H1 (cell line): Measurements from ENCODE around the gene SCAND1. TPM values are rescaled to one million over a fixed set of nuclear protein-coding genes. Genes with fewer than 3 reads are reported as not detected.

Source experiments
- CTCF ChIA-PET: fragments of 300-600 bp; sonication (Branson Sonifier 250); formaldehyde crosslinking; loops from one replicate; lab custom pipeline; 2021; ENCODE audit not compliant: partially characterized antibody; lab: Charles Lee
- POLR2A ChIA-PET: fragments of 300-600 bp; sonication (Branson Sonifier 250); formaldehyde crosslinking; loops from one replicate; lab custom pipeline; 2021; ENCODE audit warnings: inconsistent platforms; ENCODE audit not compliant: partially characterized antibody; lab: Charles Lee
- DNase-seq, 2 experiments: peaks; one replicate each; pipeline versions ENCODE4 v3.0.0 to v3.0.0-alpha.2; 2010 to 2022; ENCODE audit warnings: low spot score in 2 of 2, low read depth in 1 of 2, mixed read lengths in 1 of 2
- FAIRE-seq: peaks from 2 replicates; lab custom pipeline; 2011; peaks lifted over from hg19 to GRCh38; lab: Jason Lieb, UNC
- H2AFZ ChIP-seq: 2 replicates; pipeline ENCODE4 v1.8.1; 2012; ENCODE audit warnings: low read length, inconsistent platforms
- H2AK5ac ChIP-seq: 2 replicates; pipeline ENCODE4 v1.6.1; 2013; ENCODE audit warnings: low read depth, low read length
- H2BK120ac ChIP-seq: replicated peaks from 2 replicates; pipeline ENCODE3; 2013; ENCODE audit warnings: low read depth, low read length, inconsistent platforms
- H2BK12ac ChIP-seq: 2 replicates; pipeline ENCODE4 v1.6.1; 2013; ENCODE audit warnings: low read depth, low read length
- H2BK15ac ChIP-seq: 2 replicates; pipeline ENCODE4 v1.6.1; 2013; ENCODE audit warnings: low read length
- H2BK20ac ChIP-seq: 2 replicates; pipeline ENCODE4 v1.6.1; 2013; ENCODE audit warnings: low read length
- H2BK5ac ChIP-seq: 2 replicates; pipeline ENCODE4 v1.6.1; 2013; ENCODE audit warnings: low read depth, low read length
- H3K14ac ChIP-seq: 2 replicates; pipeline ENCODE4 v1.6.1; 2013; ENCODE audit warnings: inconsistent platforms; ENCODE audit not compliant: insufficient read length
- H3K18ac ChIP-seq: 2 replicates; pipeline ENCODE4 v1.6.1; 2013; ENCODE audit warnings: low read length; ENCODE audit errors: extremely low read depth
- H3K23ac ChIP-seq: 2 replicates; pipeline ENCODE4 v1.6.1; 2013; ENCODE audit warnings: inconsistent platforms; ENCODE audit not compliant: insufficient read length
- H3K23me2 ChIP-seq: 2 replicates; pipeline ENCODE4 v1.6.1; 2013; ENCODE audit warnings: low read depth, low read length
- H3K27ac ChIP-seq: 2 replicates; pipeline ENCODE4 v1.6.1; 2011; ENCODE audit warnings: low read depth, low read length, inconsistent platforms
- H3K27me3 ChIP-seq, 4 experiments: replicated peaks in 1 of 4; 1 replicate in 1 of 4; 2 replicates in 3 of 4; pipeline versions ENCODE4 v1.6.1 to v1.8.1; 2011 to 2013; ENCODE audit warnings: low read length in 3 of 4, mild to moderate bottlenecking in 3 of 4, inconsistent platforms in 2 of 4, mixed read lengths in 2 of 4, moderate library complexity in 1 of 4; ENCODE audit not compliant: control insufficient read depth in 3 of 4, insufficient read depth in 3 of 4; ENCODE audit errors: extremely low read depth in 1 of 4
- H3K36me3 ChIP-seq, 4 experiments: 2 replicates each; pipeline versions ENCODE4 v1.6.1 to v1.8.1; 2011 to 2013; ENCODE audit warnings: mild to moderate bottlenecking in 4 of 4, low read length in 3 of 4, moderate library complexity in 2 of 4, control low read depth in 1 of 4, inconsistent platforms in 1 of 4; ENCODE audit not compliant: insufficient read depth in 4 of 4, control insufficient read depth in 2 of 4
- H3K4ac ChIP-seq: replicated peaks from 2 replicates; pipeline ENCODE3; 2013; ENCODE audit warnings: low read length, low read depth, mixed read lengths, inconsistent platforms; ENCODE audit not compliant: insufficient read length
- H3K4me1 ChIP-seq, 4 experiments: replicated peaks in 1 of 4; 1 replicate in 1 of 4; 2 replicates in 3 of 4; pipeline versions ENCODE4 v1.6.1 to v1.8.1; 2011 to 2013; ENCODE audit warnings: low read length in 3 of 4, inconsistent platforms in 2 of 4, mixed read lengths in 1 of 4; ENCODE audit not compliant: insufficient read depth in 4 of 4, control insufficient read depth in 3 of 4
- H3K4me2 ChIP-seq, 2 experiments: 2 replicates each; pipeline versions ENCODE4 v1.6.1 to v1.8.1; 2011 to 2013; ENCODE audit warnings: low read depth in 2 of 2, low read length in 2 of 2, control low read depth in 1 of 2, inconsistent platforms in 1 of 2, mild to moderate bottlenecking in 1 of 2; ENCODE audit not compliant: insufficient read depth in 1 of 2
- H3K4me3 ChIP-seq, 4 experiments: fragments of 200-600, 300-600 bp in 1 of 4; sonication (generic), shearing (Covaris generic), sonication (Bioruptor Twin) in 1 of 4; 2 replicates each; pipeline versions ENCODE4 v1.5.1 to v1.8.1; 2011 to 2016; ENCODE audit warnings: low read length in 4 of 4, low read depth in 3 of 4, control low read depth in 2 of 4, inconsistent platforms in 2 of 4, mild to moderate bottlenecking in 2 of 4, mixed read lengths in 1 of 4, moderate library complexity in 1 of 4; ENCODE audit not compliant: insufficient read depth in 2 of 4; ENCODE audit errors: extremely low read depth in 1 of 4
- H3K56ac ChIP-seq: replicated peaks from 2 replicates; pipeline ENCODE3; 2013; ENCODE audit warnings: low read depth, mild to moderate bottlenecking, mixed read lengths, low read length, inconsistent platforms; ENCODE audit not compliant: insufficient read length
- H3K79me1 ChIP-seq: 2 replicates; pipeline ENCODE4 v1.6.1; 2013; ENCODE audit warnings: low read depth, low read length, control low read depth
- H3K79me2 ChIP-seq, 2 experiments: 2 replicates each; pipeline versions ENCODE4 v1.6.1 to v1.8.1; 2012 to 2013; ENCODE audit warnings: low read length in 2 of 2, mild to moderate bottlenecking in 2 of 2, inconsistent platforms in 1 of 2; ENCODE audit not compliant: insufficient read depth in 2 of 2, control insufficient read depth in 1 of 2
- H3K9ac ChIP-seq, 4 experiments: replicated peaks in 1 of 4; 1 replicate in 1 of 4; 2 replicates in 3 of 4; pipeline versions ENCODE4 v1.6.1 to v1.8.1; 2011 to 2013; ENCODE audit warnings: low read depth in 3 of 4, low read length in 3 of 4, control low read depth in 2 of 4, mild to moderate bottlenecking in 2 of 4, moderate library complexity in 2 of 4, inconsistent platforms in 1 of 4; ENCODE audit errors: extremely low read depth in 1 of 4
- H3K9me3 ChIP-seq, 2 experiments: 2 replicates each; pipeline versions ENCODE4 v1.6.1 to v1.8.1; 2012 to 2013; ENCODE audit warnings: mild to moderate bottlenecking in 2 of 2, moderate library complexity in 2 of 2, control low read depth in 1 of 2, inconsistent platforms in 1 of 2, low read depth in 1 of 2, low read length in 1 of 2, mixed read lengths in 1 of 2; ENCODE audit not compliant: insufficient read depth in 2 of 2
- H4K20me1 ChIP-seq, 2 experiments: replicated peaks in 1 of 2; 2 replicates each; pipeline versions ENCODE3 to v1.8.1; 2011 to 2013; ENCODE audit warnings: inconsistent platforms in 2 of 2, low read length in 2 of 2, mild to moderate bottlenecking in 1 of 2; ENCODE audit not compliant: insufficient read depth in 2 of 2, control insufficient read depth in 1 of 2
- H4K5ac ChIP-seq: 2 replicates; pipeline ENCODE4 v1.6.1; 2013; ENCODE audit warnings: low read length, low read depth, mixed read lengths, inconsistent platforms; ENCODE audit not compliant: insufficient read length
- H4K8ac ChIP-seq: 2 replicates; pipeline ENCODE4 v1.8.0; 2013; ENCODE audit warnings: mild to moderate bottlenecking, moderate library complexity, low read length, inconsistent platforms; ENCODE audit not compliant: insufficient read depth; ENCODE audit errors: extremely low read depth
- H4K91ac ChIP-seq: replicated peaks from 2 replicates; pipeline ENCODE3; 2013; ENCODE audit warnings: low read length, mixed read lengths, inconsistent platforms; ENCODE audit not compliant: insufficient read length
- CEBPB ChIP-seq: IDR thresholded peaks from 2 replicates; pipeline ENCODE4 v1.6.1; 2012; ENCODE audit warnings: low read depth, low read length
- CREB1 ChIP-seq: IDR thresholded peaks from 2 replicates; pipeline ENCODE4 v1.6.1; 2012; ENCODE audit warnings: inconsistent platforms
- FOSL1 ChIP-seq: IDR thresholded peaks from 2 replicates; pipeline ENCODE4 v1.6.1; 2011; ENCODE audit warnings: mild to moderate bottlenecking, low read depth, low read length, moderate library complexity; ENCODE audit not compliant: insufficient read depth
- GTF2F1 ChIP-seq: IDR thresholded peaks from 2 replicates; pipeline ENCODE4 v1.6.1; 2012; ENCODE audit warnings: low read depth, low read length, improper control_type of control experiment, borderline replicate concordance
- KDM5A ChIP-seq: fragments of 200-600 bp; IDR thresholded peaks from 2 replicates; pipeline ENCODE4 v1.7.1; 2012; ENCODE audit warnings: mild to moderate bottlenecking, low read length, inconsistent platforms, mixed read lengths
- NRF1 ChIP-seq: IDR thresholded peaks from 2 replicates; pipeline ENCODE4 v1.6.1; 2011; ENCODE audit warnings: mild to moderate bottlenecking, low read depth, low read length, improper control_type of control experiment
- RBBP5 ChIP-seq: IDR thresholded peaks from 2 replicates; pipeline ENCODE4 v1.7.1; 2012; ENCODE audit warnings: low read depth, mild to moderate bottlenecking, inconsistent platforms, low read length, moderate library complexity, borderline replicate concordance
- RNF2 ChIP-seq: fragments of 200-900, 300-1000 bp; sonication (generic); IDR thresholded peaks from 2 replicates; pipeline ENCODE4 v1.7.1; 2016; ENCODE audit warnings: borderline replicate concordance, low read depth, mild to moderate bottlenecking, antibody characterized with exemption, low read length; ENCODE audit not compliant: poor library complexity, severe bottlenecking; ENCODE audit errors: missing control alignments
- SIN3A ChIP-seq, 2 experiments: IDR thresholded peaks in 1 of 2; conservative IDR thresholded peaks in 1 of 2; 2 replicates each; pipeline ENCODE4 v1.6.1; 2011 to 2012; ENCODE audit warnings: low read length in 2 of 2, improper control_type of control experiment in 1 of 2, low read depth in 1 of 2, mild to moderate bottlenecking in 1 of 2
- SP2 ChIP-seq: IDR thresholded peaks from 2 replicates; pipeline ENCODE4 v1.6.1; 2012; ENCODE audit warnings: mild to moderate bottlenecking, low read length, inconsistent platforms
- SRF ChIP-seq: IDR thresholded peaks from 2 replicates; pipeline ENCODE4 v1.6.1; 2011; ENCODE audit warnings: mild to moderate bottlenecking, low read depth, low read length, moderate library complexity
- TAF1 ChIP-seq: IDR thresholded peaks from 2 replicates; pipeline ENCODE4 v1.6.1; 2011; ENCODE audit warnings: mild to moderate bottlenecking, low read depth, low read length
- ZNF274 ChIP-seq: IDR thresholded peaks from 2 replicates; pipeline ENCODE4 v1.7.0; 2012; ENCODE audit warnings: low read length, borderline replicate concordance; ENCODE audit errors: extremely low read depth
- WGBS, 2 experiments: shearing (Covaris generic) in 1 of 2; methylation state at CpG; one replicate each; pipeline versions ENCODE4 v1.1.6 to v1.1.7; 2013 to 2015; ENCODE audit warnings: low lambda C conversion rate in 2 of 2, mixed read lengths in 2 of 2, inconsistent platforms in 1 of 2, low coverage in 1 of 2, missing lambda C conversion rate in 1 of 2; ENCODE audit not compliant: insufficient replicate concordance in 2 of 2, insufficient coverage in 1 of 2, insufficient read length in 1 of 2; ENCODE audit errors: extremely low coverage in 1 of 2, missing lambda C conversion rate in 1 of 2; 5-methylcytosine and 5-hydroxymethylcytosine counted together
- polyA plus RNA-seq, 7 experiments: library from polyadenylated mRNA; depleted of rRNA in 3 of 7; stranded (reverse) in 5 of 7; unstranded in 2 of 7; fragments of >200 nt in 5 of 7; fragments of 200-250 nt in 2 of 7; gene quantifications; 1 replicate in 5 of 7; 2 replicates in 1 of 7; 4 replicates in 1 of 7; pipeline versions ENCODE4 v1.2.1 to v1.2.3, GENCODE V29; 2011 to 2013; ENCODE audit warnings: missing spikeins in 2 of 7, mixed read lengths in 2 of 7
- total RNA-seq: library from RNA; stranded (reverse); fragmentation: NEBNext Ultra II Directional; extraction: Animal tissue kit (Norgen Biotek cat#: 25700); gene quantifications from 2 replicates; pipeline ENCODE4 v1.2.1, GENCODE V29; 2021
- TF ChIP-seq, protein P1 (sequence below): IDR thresholded peaks from 2 replicates; pipeline ENCODE4 v1.6.1; 2012; ENCODE audit warnings: inconsistent platforms

Gene SCAND1
- total and polyA plus RNA-seq, 2 of the 8 experiments (the other 6 are each of a cell fraction or from before 2014, with no cell fraction given): 73.1 to 83.7 TPM

DNA sequence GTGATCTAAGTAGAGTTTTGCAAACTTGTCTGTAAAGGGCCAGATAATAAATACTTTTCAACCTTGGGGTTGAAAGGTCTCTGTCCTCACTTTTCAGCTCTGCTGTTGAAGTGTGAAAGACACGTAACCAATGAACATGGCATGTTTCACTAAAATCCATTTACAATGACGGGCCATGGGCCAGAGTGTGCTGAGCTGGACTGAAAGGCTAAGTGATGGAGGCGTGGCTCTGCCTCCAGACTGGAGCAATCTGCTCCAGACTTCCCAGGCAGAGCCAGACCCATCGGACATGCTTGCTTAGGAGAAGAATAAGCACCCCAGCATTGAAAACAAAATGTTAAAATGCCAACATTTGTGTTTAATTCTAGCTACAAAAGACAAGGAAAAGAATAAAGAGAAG is 41.4 kb downstream of the SCAND1 start:
- Histone ChIP-seq H3K4me1 (peaks cover 0 to 4% (median 3%) of the 10 kb centered on the region in 4 experiments; a peak in 3 of 7 replicates), H2BK120ac (no peak overlapping the region), H2AFZ (no peak overlapping the region), H3K23me2 (no peaks in the 10 kb centered on the region), H3K79me1 (no peaks in the 10 kb centered on the region), H3K4me3 (no peak overlapping the region), H4K5ac (no peak overlapping the region), H4K91ac (no peak overlapping the region), H3K9me3 (no peaks in the 10 kb centered on the region), H2BK5ac (no peak overlapping the region), H3K27ac (no peak overlapping the region), H3K4ac (no peak overlapping the region), H3K56ac (no peak overlapping the region), H3K4me2 (no peak overlapping the region), H3K14ac (no peak overlapping the region), H3K23ac (no peak overlapping the region), H4K8ac (no peak overlapping the region), H2BK15ac (no peak overlapping the region), H2BK12ac (no peak overlapping the region), H3K9ac (no peak overlapping the region), H4K20me1 (peaks cover 0 to 3% of the 10 kb centered on the region in 2 experiments), H3K79me2 (no peaks in the 10 kb centered on the region; a peak in 1 of 4 replicates), H3K36me3 (peaks cover 5 to 38% (median 24%) of the 10 kb centered on the region in 4 experiments; a peak in 7 of 8 replicates), H3K18ac (no peak overlapping the region), H3K27me3 (no peaks in the 10 kb centered on the region), H2BK20ac (no peak overlapping the region), H2AK5ac (no peak overlapping the region)
- no peak for FAIRE-seq
- no peak for DNase-seq
- WGBS, 2 experiments: 94% methylated on average over 4 of the region's 4 CpGs; no CpG with 5 or more reads in 1 of the 2 experiments
- CTCF ChIA-PET: interaction anchor here (1.5 kb wide), 1 partner anchor 9 kb away, joined by 3 read pairs; no protein-coding TSS in a partner anchor
- POLR2A ChIA-PET: interaction anchor here (0.8 to 1.3 kb wide), 2 partner anchors 179 to 206 kb away, joined by 3 to 4 read pairs; no protein-coding TSS in a partner anchor
- TF ChIP-seq, protein P1, sequence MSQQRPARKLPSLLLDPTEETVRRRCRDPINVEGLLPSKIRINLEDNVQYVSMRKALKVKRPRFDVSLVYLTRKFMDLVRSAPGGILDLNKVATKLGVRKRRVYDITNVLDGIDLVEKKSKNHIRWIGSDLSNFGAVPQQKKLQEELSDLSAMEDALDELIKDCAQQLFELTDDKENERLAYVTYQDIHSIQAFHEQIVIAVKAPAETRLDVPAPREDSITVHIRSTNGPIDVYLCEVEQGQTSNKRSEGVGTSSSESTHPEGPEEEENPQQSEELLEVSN: no peak
- TF ChIP-seq KDM5A (no peak), FOSL1 (no peak), RBBP5 (no peak), CEBPB (no peak), SP2 (no peak), SRF (no peak), RNF2 (no peak), CREB1 (no peak), TAF1 (no peak), ZNF274 (no peak), GTF2F1 (no peak), NRF1 (no peak), SIN3A (conservative IDR thresholded peaks at IDR 0.05 in 1 of 2, IDR thresholded peaks at IDR 0.05 in 1 of 2; ENCODE audit: low read depth in 1 of 2, low read length in 2 of 2) (no peak)
